GM18519 (cell line): ENCODE data around the gene FOSL2.

Experiments
- ATAC-seq: cut with Tn5 transposase; IDR thresholded peaks from one replicate; pipeline ENCODE4 v1.9.1; 2021; ENCODE audit warnings: mild to moderate bottlenecking, moderate library complexity; ENCODE audit not compliant: unreplicated experiment, low FRiP score

Gene FOSL2

DNA sequence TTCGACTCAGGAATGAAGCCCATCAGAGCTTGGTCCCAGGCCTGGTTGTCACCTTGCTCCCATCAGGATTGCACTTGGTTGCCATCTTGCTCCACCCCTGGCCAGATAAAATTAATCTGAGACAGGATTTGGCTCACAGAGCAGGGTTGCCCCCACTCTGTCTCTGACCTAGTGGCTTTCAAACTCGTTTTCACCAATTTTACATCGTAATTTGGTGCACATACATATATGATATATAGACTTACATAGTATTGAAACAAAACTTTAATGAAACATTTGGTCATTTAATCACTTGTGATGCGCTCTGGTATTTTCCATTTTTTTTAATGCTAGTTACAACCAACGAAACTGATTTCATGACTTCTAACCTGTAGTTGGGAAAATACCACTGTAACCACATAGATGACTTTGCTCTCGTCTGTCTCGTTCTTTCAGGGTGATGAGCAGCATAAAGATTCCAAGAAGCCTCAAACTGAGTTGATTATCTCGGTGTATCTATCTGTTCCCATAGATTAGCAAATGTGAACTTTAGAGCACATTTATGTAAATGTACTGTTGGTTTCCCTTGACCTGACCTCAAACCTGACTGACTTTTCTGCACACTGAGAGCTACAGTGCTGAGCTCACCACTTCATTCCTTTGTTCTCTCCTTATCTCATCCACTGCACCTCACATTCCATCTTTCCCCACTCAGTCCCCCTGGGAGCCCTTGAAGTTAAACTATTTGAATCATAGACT lies 72.7 kb downstream of the FOSL2 start:
- ATAC-seq: no peak
